GM12875 (cell line): ENCODE data around the gene ACACB.

Experiments used
- H3K4me3 ChIP-seq: one replicate; pipeline ENCODE4 v1.5.1; 2011; ENCODE audit warnings: low read depth, low read length, control low read depth
- CTCF ChIP-seq: IDR thresholded peaks from 2 replicates; pipeline ENCODE4 v1.5.1; 2011; ENCODE audit warnings: low read depth, mild to moderate bottlenecking, control low read depth, inconsistent platforms, low read length, moderate library complexity, borderline replicate concordance; ENCODE audit not compliant: insufficient read depth

The ACACB gene

GRCh38 chr12:109302770-109303169 lies 186.4 kb downstream of the ACACB start:
- H3K4me3 ChIP-seq: no peak overlapping the region
- no peak for TF ChIP-seq CTCF

GRCh38 chr12:109304485-109304884 lies 188.1 kb downstream of the ACACB start:
- no peak for TF ChIP-seq CTCF
- H3K4me3 ChIP-seq: no peak overlapping the region

- TF ChIP-seq CTCF: no peak
- H3K4me3 ChIP-seq: no peak overlapping the region
Observed at GRCh38 chr12:109305547-109305946, 189.2 kb downstream of the ACACB start.

- no peak overlapping the region for H3K4me3 ChIP-seq
- TF ChIP-seq CTCF: no peak
Observed at GRCh38 chr12:109307051-109307450, 190.7 kb downstream of the ACACB start.

- TF ChIP-seq CTCF: no peak
- H3K4me3 ChIP-seq: no peak within 1 kb of the TSS
Observed at GRCh38 chr12:109308534-109309380, 192.4 kb downstream of the ACACB start, which contains the start of gene FOXN4. TSS of gene FOXN4 (minus strand) at chr12:109309284. CDS start at chr12:109308321, 963 bp downstream.

- H3K4me3 ChIP-seq: no peak overlapping the region
- no peak for TF ChIP-seq CTCF
Observed at GRCh38 chr12:109309381-109310246, 193.2 kb downstream of the ACACB start.
